Esophagus squamous epithelium (tissue), 5 donors: ENCODE results near the gene MATK. TPM values are rescaled to one million over a fixed set of nuclear protein-coding genes. Genes with fewer than 3 reads are reported as not detected.
"Not testable (repeated sequence)": the region's sequence is repeated elsewhere in the genome, so short reads cannot be mapped to it uniquely, and the experiment has no call there.

Source experiments
- DNase-seq: peaks from one replicate; lab custom pipeline; 2025; lab: John Stamatoyannopoulos, UW
- H3K27ac ChIP-seq, 4 donors: fragments of 200-600 bp; sonication (generic); one replicate each; pipeline ENCODE4 v1.5.1; 2016 to 2019; ENCODE audit warnings: mild to moderate bottlenecking in 1 of 4
- H3K27me3 ChIP-seq, 4 donors: fragments of 200-600 bp; sonication (generic); 1 replicate in 3 of 4; 2 replicates in 1 of 4; pipeline versions ENCODE4 v1.5.1 to v1.6.0; 2017 to 2021; ENCODE audit warnings: antibody characterized with exemption in 1 of 4
- H3K36me3 ChIP-seq, 3 donors: fragments of 200-600 bp; sonication (generic); one replicate each; pipeline ENCODE4 v1.5.1; 2016 to 2019
- H3K4me1 ChIP-seq, 3 donors: fragments of 200-600 bp; sonication (generic); one replicate each; pipeline ENCODE4 v1.5.1; 2017 to 2019
- H3K4me3 ChIP-seq, 4 donors: fragments of 200-600 bp; sonication (generic); 1 replicate in 3 of 4; 2 replicates in 1 of 4; pipeline ENCODE4 v1.5.1; 2016 to 2019; ENCODE audit warnings: mild to moderate bottlenecking in 2 of 4, moderate library complexity in 1 of 4
- H3K9me3 ChIP-seq, 3 donors: fragments of 200-600 bp; sonication (generic); one replicate each; pipeline ENCODE4 v1.5.1; 2016 to 2019
- POLR2A ChIP-seq, 4 donors: fragments of 450-650 bp; IDR thresholded peaks; one replicate each; pipeline ENCODE4 v1.6.1; 2017; ENCODE audit warnings: antibody characterized with exemption in 4 of 4, mild to moderate bottlenecking in 4 of 4, moderate library complexity in 3 of 4
- WGBS, 2 donors: methylation state at CpG; one replicate each; pipeline ENCODE4 v1.1.5; 2018; 5-methylcytosine and 5-hydroxymethylcytosine counted together
- intact Hi-C: fragments of 100-400 bp; cut with DNase I; formaldehyde crosslinking; loops from one replicate; pipeline ENCODE4 v1.15.0; 2022
- total RNA-seq, 4 donors: library from RNA; depleted of rRNA; stranded (reverse); fragments of >200 nt; gene quantifications; one replicate each; pipeline ENCODE4 v1.1.0, GENCODE V29; 2016
- TF ChIP-seq, protein P1 (sequence below), 6 experiments: fragments of 450-650 bp in 4 of 6; fragments of 200-600 bp in 2 of 6; sonication (generic) in 2 of 6; IDR thresholded peaks; one replicate each; pipeline ENCODE4 v1.5.1; 2016 to 2019; ENCODE audit warnings: antibody characterized with exemption in 6 of 6, mild to moderate bottlenecking in 4 of 6, moderate library complexity in 4 of 6
- donor health status: DM: yes; HTN: yes; CAD: no.

MATK gene
- total RNA-seq, 4 donors from 2014 or later = 1.1 to 4.4 (median 2.1) TPM; not detected in 1

- no peak for DNase-seq
- peaks cover 0 to 16% (median 7%) of the 10 kb centered on the region in 3 donors for H3K4me1 ChIP-seq
- H3K36me3 ChIP-seq = peaks cover 0 to 52% (median 3%) of the 10 kb centered on the region in 3 donors
- intact Hi-C loops = no loop called here
- no peak overlapping the region for H3K27ac ChIP-seq
- H3K9me3 ChIP-seq = no peaks in the 10 kb centered on the region
- peaks cover 0 to 10% (median 0%) of the 10 kb centered on the region in 4 donors for H3K27me3 ChIP-seq
- WGBS, 2 donors = 78 to 95% methylated on average over 3 to 10 of the region's 25 CpGs
- H3K4me3 ChIP-seq = no peak overlapping the region
- TF ChIP-seq, protein P1, sequence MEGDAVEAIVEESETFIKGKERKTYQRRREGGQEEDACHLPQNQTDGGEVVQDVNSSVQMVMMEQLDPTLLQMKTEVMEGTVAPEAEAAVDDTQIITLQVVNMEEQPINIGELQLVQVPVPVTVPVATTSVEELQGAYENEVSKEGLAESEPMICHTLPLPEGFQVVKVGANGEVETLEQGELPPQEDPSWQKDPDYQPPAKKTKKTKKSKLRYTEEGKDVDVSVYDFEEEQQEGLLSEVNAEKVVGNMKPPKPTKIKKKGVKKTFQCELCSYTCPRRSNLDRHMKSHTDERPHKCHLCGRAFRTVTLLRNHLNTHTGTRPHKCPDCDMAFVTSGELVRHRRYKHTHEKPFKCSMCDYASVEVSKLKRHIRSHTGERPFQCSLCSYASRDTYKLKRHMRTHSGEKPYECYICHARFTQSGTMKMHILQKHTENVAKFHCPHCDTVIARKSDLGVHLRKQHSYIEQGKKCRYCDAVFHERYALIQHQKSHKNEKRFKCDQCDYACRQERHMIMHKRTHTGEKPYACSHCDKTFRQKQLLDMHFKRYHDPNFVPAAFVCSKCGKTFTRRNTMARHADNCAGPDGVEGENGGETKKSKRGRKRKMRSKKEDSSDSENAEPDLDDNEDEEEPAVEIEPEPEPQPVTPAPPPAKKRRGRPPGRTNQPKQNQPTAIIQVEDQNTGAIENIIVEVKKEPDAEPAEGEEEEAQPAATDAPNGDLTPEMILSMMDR (IDR thresholded peaks at IDR 0.05) = no peak
- no peak for TF ChIP-seq POLR2A (IDR thresholded peaks at IDR 0.05)
Measured at GRCh38 chr19:3768015-3768747, 18.0 kb downstream of the MATK start.

GRCh38 chr19:3767050-3767449, 19.1 kb downstream of the MATK start:
- intact Hi-C loops = no loop called here
- peaks cover 0 to 52% (median 3%) of the 10 kb centered on the region in 3 donors for H3K36me3 ChIP-seq
- no peaks in the 10 kb centered on the region for H3K9me3 ChIP-seq
- H3K27ac ChIP-seq = no peak overlapping the region
- WGBS, 2 donors = 96 to 100% methylated on average over 2 to 6 of the region's 23 CpGs
- peaks cover 0 to 16% (median 8%) of the 10 kb centered on the region in 3 donors for H3K4me1 ChIP-seq
- DNase-seq = no peak
- no peak for TF ChIP-seq POLR2A (IDR thresholded peaks at IDR 0.05)
- TF ChIP-seq, protein P1 (IDR thresholded peaks at IDR 0.05) = no peak
- H3K27me3 ChIP-seq = peaks cover 0 to 9% (median 0%) of the 10 kb centered on the region in 4 donors
- H3K4me3 ChIP-seq = no peak overlapping the region

DNA sequence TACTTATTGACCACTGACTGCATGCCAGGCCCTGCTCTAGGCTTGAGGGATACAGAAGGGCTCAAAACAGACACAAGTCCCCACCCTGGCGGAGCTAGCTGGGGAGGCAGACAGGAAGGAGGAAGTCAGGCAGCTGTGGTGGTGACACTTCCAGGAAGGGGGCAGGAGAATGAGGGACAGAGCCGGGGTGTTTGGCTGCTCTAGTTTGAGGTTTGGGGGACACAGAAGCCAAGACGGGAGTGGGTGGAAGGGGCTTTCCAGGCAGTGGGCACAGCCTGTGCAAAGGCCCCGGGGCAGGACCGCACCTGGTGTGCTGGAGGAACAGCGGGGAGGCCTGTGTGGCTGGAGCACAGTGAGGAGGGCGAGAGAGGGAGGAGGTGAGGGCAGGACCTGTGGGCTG, 19.7 kb downstream of the MATK start:
- peaks cover 0 to 52% (median 3%) of the 10 kb centered on the region in 3 donors for H3K36me3 ChIP-seq
- no peak for TF ChIP-seq POLR2A (IDR thresholded peaks at IDR 0.05)
- TF ChIP-seq, protein P1 (IDR thresholded peaks at IDR 0.05) = no peak
- H3K4me1 ChIP-seq = peaks cover 0 to 18% (median 12%) of the 10 kb centered on the region in 3 donors
- H3K27me3 ChIP-seq = peaks cover 0 to 4% (median 0%) of the 10 kb centered on the region in 4 donors
- intact Hi-C loops = no loop called here
- 69 to 88% methylated on average over 5 to 7 of the region's 7 CpGs for WGBS, 2 donors
- H3K4me3 ChIP-seq = no peak overlapping the region
- no peak for DNase-seq
- H3K27ac ChIP-seq = no peak overlapping the region
- H3K9me3 ChIP-seq = no peaks in the 10 kb centered on the region

DNA sequence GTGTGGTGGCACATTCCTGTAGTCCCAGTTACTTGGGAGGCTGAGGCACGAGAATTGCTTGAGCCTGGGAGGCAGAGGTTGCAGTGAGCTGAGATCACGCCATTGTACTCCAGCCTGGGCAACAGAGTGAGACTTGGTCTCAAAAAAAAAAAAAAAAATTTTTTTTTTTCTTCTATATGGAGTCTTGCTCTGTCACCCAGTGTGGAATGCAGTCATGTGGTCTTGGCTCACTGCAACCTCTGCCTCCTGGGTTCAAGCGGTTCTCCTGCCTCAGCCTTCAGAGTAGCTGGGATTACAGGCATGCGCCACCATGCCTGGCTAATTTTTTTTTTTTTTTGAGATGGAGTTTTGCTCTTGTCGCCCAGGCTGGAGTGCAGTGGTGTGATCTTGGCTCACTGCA, 20.4 kb downstream of the MATK start:
- DNase-seq, intact Hi-C loops, H3K9me3 ChIP-seq, H3K4me3 ChIP-seq, H3K27me3 ChIP-seq, H3K27ac ChIP-seq: not testable (repeated sequence)
- Histone ChIP-seq H3K4me1 (peaks cover 3 to 23% (median 15%) of the 10 kb centered on the region in 3 donors), H3K36me3 (peaks cover 0 to 52% (median 3%) of the 10 kb centered on the region in 3 donors)
- 89 to 91% methylated on average over 4 to 5 of the region's 5 CpGs for WGBS, 2 donors

DNA sequence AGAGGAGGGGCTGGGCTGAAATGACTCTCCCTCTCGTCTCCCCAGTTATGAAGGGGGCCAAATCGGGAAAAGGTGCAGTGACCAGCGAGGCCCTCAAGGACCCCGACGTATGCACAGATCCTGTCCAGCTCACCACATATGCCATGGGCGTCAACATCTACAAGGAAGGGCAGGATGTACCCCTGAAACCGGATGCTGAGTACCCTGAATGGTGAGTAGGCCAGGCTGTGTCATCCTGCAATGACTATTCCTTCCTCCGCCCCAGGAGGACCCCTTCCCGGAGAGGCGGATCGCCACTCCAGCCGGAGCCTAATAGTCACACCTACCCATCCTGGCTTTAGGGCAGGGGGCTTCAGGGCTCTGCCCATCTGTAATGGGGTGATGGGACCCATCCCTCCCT, 21.1 kb downstream of the MATK start:
- 84 to 89% methylated on average over 8 to 12 of the region's 12 CpGs for WGBS, 2 donors
- Histone ChIP-seq H3K9me3 (no peaks in the 10 kb centered on the region), H3K4me1 (peaks cover 7 to 30% (median 21%) of the 10 kb centered on the region in 3 donors), H3K27me3 (no peaks in the 10 kb centered on the region), H3K4me3 (no peak overlapping the region), H3K36me3 (peaks cover 0 to 52% (median 3%) of the 10 kb centered on the region in 3 donors), H3K27ac (no peak overlapping the region)
- DNase-seq = no peak
- intact Hi-C loops = no loop called here
- TF ChIP-seq POLR2A (IDR thresholded peaks at IDR 0.05) = no peak
- TF ChIP-seq, protein P1 (IDR thresholded peaks at IDR 0.05) = no peak
